ENCODE results near the gene F11R.
"Not testable (repeated sequence)": the region's sequence is repeated elsewhere in the genome, so short reads cannot be mapped to it uniquely, and the experiment has no call there.

The F11R gene

DNA sequence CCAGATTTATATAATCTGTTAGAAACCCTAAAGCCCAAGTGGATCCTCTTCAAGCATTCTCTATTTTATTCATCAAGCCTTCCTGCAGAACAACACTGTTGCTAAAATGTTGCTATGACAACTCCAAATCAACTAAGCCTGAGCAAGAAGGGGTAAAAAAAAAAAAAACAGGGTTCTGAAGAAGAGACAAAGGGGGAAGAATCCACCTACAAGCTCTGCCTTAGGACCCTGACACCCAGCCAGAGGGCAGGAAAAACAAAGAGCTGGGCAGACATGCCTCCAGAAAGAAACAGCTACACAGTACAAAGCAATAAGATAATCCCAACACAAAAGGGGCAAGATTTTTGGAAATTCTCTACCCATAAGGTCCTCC lies 23.6 kb upstream of the F11R start:
- no peak for DNase-seq (ENCODE audit: low read depth, low spot score)

DNA sequence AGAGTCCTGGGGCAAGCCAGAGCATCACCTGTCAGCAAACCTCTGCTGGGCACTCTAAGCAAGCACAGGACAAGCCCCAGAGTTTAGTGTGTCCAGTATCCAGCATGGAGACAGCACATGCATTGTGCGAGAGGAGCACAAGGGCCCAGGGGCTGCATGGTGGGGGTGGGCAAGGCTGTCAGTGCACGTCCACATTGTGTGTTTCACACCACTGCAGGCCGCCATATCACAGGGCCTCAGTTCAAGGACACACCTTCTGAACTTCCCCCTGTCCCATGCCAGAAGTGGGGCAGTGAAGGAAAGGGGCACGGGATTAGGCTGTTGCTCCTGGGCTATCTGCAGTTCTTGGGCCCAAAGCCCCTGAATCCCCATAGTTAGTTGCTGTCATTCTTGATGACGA lies 18.6 kb upstream of the F11R start:
- no peak for DNase-seq (ENCODE audit: low read depth, low spot score)

DNA sequence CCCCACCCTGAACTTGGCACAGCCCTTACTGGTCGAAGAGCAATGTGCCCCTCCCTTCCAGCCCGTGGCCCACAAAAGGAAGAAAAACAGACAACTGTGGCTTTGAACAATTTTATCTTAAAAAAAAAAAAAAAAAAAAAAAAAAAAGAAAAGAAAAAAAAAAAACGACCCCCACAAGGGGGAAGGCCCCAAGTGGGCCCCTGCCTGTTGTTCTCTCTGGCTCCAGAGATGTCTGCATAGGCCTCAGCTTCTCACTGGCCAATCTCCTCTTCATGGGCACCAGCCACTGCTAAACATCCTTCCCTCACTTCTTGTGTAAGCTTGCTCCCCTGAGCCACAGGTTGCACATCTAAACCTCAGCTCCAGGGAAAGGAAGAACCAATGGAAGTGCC lies 18.2 kb upstream of the F11R start:
- DNase-seq (ENCODE audit: low read depth, low spot score), result no peak

DNA sequence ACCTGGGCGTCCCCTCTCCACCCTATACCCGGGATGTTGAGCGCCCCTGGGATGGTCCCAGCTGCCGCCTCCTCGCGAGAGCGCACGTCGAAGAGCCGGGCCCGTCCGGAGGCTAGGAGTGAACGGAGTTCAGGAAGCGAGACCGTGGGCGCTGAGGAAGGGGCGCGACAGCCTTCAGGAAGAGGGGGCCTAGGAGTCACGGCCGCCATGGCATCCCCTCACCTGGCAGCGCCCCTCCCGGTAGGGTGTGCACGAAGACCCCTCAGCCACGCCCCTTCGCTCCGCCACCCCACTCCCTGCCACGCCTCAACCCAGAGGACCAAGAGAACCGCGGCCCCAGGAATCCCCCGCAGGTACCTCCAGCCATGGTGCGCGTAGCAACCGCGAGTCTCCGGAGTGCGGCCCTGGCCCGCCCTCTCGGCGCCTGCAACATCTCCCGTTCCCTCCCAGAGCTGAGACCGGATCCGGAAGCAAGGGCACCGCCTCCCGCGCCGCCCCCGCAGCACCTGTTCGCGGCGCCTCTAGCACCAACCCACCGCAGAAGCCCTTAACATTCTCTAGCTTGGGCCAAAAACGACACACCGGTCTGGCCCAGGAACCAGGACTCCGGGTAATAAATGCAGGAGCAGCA lies 17.7 kb upstream of the F11R start, which contains the start of gene TSTD1:
TSTD1 (minus strand) TSS at position 442 of the 631 bp plus-strand sequence; CDS start at position 367, 75 bp downstream.
- DNase-seq (ENCODE audit: low read depth, low spot score), result peak; percentile 75

DNA sequence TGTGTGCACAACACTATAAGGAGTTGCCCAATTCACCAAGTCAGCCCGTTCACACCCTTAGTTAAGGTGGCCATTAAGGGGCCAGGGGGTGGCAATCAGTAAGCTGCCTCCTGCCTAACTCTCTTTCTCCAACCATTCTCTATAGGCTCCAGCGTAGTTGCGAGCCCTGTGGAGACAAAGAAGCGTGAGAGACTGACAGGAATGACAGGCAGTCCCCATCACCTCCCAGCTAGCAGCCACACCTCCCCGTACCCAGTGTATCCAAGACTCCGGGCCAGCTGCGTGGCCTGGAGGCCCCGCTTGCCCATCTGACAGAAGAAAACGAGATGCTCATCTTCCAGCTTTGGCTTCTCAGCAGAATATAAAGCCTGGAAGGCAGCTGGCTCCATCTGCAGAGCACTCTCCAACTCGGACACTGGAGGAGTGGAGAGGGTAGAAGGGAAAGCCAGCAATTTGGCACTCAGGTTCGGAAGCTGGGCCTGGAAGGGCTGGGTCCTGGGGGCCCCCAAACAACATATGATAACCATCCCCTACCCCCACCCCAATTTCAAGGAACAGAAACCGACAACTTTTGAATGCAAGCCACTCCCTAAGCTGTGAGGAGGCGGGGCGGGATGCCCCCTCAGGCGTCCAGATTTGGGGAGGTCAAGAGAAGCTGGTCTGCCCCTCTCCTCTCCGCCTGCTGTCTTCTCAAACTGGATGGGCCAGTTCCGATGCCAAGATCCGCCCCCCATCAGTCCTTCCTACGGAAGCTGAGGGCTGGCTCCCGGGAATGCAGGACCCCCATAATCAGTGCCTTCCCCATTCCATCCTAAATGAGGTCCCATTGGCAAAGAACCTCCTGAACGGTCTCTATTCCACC lies 16.9 kb upstream of the F11R start:
- DNase-seq (ENCODE audit: low read depth, low spot score), result no peak

DNA sequence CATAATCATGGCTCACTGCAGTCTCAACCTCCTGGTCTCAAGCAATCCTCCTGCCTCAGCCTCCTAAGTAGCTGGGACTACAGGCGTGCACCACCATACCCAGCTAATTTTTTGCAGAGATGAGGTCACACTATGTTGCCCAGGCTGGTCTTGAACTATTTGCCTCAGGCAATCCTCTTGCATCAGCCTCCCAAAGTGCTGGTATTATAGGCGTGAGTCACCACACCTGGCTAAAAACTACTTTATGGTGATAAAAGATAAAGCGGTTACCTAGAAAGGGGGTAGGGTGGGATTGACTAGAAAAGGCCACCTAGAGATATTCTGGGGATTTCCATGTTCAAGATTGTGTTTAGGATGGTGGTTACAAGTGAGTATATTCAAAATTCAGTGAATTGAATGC lies 12.8 kb upstream of the F11R start:
- DNase-seq (ENCODE audit: low read depth, low spot score), result no peak

DNA sequence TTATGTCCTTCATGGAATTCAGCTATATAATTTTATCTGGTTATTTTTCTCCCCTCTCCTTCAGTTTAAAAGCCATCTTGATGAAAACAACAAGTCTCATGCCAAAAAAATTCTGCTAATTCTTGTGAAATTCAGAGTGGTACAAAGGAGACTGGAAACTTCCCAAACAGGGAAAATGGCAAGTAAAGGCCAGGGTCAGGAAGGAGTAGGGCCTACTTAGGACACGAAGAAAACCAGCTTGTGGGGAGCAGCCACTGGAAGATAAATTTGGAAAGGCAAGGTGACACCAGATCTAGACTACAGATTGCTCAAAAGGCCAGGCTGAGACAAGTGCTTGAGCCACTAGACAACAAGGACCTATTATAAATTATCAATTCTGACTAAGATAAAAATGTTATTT lies 11.5 kb upstream of the F11R start:
- DNase-seq (ENCODE audit: low read depth, low spot score), result no peak

DNA sequence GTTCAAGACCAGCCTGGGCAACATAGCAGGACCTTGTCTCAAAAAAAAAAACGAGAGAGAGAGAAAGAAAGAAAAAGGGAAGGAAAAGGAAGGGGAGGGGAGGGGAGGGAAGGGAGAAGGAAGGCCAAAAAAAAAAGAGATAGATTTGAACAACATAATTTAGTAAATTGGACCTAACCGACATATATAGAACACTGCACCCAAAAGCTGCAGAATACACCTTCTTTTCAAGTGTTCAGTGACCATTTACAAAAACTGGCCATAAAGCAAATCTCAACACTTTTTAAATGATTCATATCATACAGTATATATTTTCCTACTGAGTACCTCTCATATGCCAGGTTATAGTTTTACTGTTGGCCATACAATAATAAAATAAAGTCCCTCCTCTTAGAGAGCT lies 10.9 kb upstream of the F11R start:
- no peak for DNase-seq (ENCODE audit: low read depth, low spot score)

DNA sequence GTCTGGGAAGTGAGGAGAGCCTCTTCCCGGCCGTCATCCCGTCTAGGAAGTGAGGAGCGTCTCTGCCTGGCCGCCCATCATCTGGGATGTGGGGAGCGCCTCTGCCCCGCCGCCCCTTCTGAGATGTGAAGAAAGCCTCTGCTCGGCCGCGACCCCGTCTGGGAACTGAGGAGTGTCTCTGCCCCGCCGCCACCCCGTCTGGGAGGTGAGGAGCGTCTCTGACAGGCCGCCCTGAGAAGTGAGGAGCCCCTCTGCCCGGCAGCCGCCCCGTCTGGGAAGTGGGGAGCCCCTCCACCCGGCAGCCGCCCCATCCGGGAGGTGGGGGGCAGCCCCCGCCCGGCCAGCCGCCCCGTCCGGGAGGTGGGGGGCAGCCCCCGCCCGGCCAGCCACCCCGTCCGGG lies 8.5 kb upstream of the F11R start:
- not testable (repeated sequence) for DNase-seq (ENCODE audit: low read depth, low spot score)

DNA sequence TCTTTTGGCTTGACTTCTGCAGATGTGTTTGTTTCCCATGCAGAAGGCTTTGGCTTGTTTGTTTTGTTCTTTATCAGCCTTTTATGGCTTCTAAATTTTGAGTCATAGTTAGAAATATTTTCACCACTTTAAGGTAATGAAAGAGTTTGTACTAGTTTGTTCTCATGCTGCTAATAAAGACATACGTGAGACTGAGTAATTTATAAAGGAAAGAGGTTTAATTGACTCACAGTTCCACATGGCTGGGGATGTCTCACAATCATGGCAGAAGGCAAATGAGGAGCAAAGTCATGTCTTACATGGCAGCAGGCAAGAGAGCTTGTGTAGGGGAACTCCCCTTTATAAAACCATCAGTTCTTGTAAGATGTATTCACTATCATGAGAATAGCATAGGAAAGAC lies 6.0 kb upstream of the F11R start:
- DNase-seq (ENCODE audit: low read depth, low spot score), result not testable (repeated sequence)

DNA sequence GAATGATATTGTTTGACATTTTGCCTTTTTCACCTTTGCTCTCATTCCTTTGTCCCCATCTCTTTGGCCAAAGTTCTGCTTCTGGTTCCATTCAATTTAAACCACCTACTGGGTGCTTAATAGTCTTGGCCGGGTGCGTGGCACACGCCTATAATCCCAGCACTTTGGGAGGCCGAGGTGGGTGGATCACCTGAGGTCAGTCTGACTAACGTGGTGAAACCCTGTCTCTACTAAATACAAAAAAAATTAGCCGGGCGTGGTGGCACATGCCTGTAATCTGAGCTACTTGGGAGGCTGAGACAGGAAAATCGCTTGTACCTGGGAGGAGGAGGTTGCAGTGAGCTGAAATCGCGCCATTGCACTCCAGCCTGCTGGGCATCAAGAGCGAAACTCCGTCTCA lies 1.5 kb upstream of the F11R start:
- not testable (repeated sequence) for DNase-seq (ENCODE audit: low read depth, low spot score)

DNA sequence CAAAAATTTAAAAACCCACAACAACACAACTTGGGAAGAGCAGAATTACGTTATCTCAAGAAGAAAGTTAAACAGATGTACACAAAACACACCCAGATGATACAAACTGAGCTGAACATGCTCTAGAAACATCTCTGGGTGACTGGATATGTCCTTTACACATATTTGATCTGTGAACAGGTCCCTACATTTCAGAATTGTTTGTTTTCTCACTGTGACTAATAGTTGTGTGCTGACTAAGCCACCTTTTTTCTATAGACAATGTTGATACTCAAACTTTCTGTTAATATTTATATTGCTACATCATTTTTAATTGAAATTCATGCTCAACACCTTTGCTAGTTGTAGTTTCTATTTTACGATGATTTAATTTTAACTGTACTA lies 1.0 kb upstream of the F11R start:
- no peak for DNase-seq (ENCODE audit: low read depth, low spot score)

DNA sequence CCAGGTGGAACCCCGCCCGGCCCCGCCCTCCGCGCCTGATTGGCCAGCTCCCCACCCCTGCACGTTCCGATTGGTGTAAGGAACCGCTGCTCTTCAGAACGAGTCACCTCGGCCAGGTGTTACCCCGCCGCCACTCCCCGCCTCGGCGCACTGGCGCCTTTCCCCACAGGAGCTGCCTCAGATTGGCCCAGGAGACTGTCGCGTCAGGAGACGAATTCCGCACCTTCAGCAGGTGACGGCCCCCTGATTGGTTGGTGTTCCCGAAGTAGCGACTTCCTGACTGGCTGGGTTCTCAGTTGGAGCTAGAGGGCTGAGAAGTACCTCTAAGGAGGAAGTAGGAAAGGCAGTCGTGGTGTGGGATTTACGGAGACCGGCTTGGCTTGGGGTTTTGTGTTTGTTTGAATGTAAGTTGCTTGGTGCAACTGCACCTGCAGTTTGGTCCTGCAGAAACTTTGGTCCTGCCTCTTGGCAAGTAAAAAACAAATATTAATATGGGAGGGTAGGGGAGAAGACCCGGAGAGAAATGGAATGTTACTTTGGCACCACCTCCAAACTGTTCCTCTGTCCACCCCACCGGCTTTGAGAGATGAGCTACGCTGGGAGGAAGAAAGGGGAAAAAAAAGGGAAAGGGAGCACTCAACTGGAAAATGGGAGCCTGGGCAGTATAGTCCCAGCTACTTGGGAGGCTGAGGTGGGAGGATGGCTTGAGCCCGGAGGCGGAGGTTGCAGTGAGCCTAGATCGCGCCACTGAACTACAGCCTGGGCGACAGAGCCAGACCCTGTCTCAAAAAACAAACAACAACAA lies 415 bp upstream of the F11R start:
- DNase-seq (ENCODE audit: low read depth, low spot score), result peak; percentile 74

DNA sequence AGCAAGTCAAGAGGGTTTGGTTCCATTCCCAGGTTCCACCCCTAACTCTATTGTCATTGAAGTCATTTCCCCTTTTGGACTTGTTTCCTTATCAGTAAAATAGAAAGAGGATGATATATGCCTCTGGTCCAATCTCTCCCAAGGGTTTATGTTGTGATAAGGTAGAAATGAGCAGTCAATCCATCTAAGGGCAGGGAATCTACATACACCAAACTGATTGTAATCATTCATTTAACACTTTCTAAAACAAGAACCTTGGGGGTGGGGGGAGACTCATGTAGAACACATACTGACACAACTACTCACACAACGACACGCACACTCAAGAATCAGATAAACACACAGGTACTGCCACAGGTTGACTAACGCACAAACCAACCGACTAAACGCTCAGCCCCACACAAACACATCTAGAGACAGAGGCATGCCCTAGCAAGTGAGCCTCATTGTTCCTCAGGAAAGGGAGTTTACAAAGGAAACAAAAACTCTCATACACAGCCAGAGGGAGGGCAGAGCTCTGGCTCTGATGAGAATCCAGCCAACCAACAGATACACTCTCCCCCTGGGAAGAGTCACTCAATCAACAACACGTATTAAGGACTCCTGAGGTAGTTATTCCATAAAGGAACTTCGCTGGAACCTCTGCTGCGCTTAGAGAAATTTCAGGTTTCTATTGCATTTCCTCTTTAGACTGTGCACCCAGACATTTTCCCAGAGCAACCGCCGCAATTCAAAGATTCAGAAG lies 1.0 kb downstream of the F11R start:
- no peak for DNase-seq (ENCODE audit: low read depth, low spot score)

DNA sequence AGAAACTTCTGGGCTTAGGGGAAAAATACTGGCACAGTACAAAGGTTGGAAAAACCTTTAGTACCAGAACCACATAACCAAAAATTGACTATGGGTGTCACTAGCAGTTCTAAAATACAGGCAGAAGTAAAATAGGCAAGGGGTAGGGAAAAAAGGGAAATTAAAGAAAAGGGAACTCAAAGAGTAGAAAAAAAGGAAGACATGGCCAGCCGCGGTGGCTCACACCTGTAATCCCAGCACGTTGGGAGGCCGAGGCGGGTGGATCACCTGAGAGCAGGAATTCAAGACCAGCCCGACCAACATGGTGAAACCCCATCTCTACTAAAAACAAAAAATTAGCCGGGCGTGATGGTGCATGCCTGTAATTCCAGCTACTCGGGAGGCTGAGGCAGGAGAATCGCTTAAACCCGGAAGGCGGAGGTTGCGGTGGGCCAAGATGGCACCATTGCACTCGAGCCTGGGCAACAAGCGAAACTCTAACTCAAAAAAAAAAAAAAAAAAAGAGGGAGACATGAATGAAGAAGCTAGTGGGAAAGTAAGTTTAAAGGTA lies 1.8 kb downstream of the F11R start:
- not testable (repeated sequence) for DNase-seq (ENCODE audit: low read depth, low spot score)

DNA sequence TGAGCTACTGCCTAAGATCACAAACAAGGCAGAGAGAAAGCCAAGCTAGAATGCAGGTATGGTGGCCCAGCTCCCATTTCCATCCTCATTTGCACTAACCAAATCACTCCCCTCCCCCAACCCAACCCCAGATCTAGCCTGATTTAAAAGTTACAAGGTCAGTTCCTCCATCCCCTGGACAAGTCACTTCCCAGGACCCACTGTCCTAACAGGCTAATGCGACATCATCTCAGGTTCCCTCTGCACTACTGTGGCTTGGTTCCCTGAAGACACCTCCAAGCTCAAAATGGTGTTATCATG lies 2.4 kb downstream of the F11R start:
- no peak for DNase-seq (ENCODE audit: low read depth, low spot score)

DNA sequence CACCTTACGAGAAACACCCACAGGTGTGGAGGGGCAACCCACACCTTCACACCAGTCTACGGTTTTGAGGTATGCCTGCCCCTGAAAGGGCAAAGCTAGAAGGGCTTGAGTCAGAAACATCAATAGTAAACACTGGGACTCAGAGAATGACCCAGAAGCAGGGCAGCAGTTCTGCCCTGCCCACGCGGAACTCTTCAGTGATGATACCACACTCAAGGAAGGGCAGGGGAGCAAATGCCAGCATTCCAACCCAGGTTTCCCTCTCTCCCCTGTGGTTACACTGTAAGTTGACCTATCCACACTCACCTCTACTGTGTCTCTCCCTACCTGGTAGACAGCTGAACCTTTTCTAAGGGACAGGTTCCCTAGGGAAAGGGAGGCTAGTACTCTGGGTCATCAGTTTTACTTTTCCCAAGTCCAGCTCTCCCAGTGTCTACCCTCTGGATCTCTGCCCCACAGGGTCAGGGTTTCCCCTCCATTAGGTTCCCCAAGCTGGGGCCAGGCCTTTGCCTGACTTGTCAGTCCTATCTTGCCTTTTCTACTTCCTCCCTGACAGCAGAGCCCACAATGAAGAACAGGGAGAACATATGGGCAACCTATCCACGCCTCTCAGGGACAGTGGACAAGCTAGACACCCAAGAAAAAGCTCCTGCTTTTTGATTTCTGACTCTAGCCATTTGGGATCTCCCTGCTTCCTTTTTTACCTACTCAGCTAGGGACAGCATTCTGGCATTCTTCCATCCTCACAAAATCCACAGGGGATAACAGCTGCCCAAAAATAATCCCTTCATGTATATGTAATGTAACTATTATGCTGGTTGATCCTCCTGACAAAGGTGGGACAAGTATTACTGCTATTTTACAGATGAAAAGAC lies 3.0 kb downstream of the F11R start:
- no peak for DNase-seq (ENCODE audit: low read depth, low spot score)

DNA sequence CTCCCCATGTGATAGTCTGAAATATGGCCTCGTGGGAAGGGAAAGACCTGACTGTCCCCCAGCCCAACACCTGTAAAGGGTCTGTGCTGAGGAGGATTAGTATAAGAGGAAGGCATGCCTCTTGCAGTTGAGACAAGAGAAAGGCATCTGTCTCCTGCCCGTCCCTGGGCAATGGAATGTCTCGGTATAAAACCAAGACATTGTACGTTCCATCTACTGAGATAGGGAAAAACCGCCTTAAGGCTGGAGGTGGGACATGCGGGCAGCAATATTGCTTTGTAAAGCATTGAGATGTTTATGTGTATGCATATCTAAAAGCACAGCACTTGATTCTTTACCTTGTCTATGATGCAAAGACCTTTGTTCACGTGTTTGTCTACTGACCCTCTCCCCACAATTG lies 3.8 kb downstream of the F11R start:
- DNase-seq (ENCODE audit: low read depth, low spot score), result not testable (repeated sequence)

DNA sequence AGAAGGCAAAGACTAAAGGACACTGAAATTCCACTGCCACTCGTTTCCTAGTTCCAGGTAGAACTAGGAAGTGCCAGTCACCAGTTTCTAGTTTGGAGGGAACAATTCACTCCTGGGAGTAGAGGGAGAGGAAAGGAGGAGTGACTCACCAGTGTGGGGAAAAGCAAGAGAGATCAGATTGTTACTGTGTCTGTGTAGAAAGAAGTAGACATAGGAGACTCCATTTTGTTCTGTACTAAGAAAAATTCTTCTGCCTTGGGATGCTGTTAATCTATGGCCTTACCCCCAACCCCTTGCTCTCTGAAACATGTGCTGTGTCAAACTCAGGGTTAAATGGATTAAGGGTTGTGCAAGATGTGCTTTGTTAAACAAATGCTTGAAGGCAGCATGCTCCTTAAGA lies 4.3 kb downstream of the F11R start:
- not testable (repeated sequence) for DNase-seq (ENCODE audit: low read depth, low spot score)

DNA sequence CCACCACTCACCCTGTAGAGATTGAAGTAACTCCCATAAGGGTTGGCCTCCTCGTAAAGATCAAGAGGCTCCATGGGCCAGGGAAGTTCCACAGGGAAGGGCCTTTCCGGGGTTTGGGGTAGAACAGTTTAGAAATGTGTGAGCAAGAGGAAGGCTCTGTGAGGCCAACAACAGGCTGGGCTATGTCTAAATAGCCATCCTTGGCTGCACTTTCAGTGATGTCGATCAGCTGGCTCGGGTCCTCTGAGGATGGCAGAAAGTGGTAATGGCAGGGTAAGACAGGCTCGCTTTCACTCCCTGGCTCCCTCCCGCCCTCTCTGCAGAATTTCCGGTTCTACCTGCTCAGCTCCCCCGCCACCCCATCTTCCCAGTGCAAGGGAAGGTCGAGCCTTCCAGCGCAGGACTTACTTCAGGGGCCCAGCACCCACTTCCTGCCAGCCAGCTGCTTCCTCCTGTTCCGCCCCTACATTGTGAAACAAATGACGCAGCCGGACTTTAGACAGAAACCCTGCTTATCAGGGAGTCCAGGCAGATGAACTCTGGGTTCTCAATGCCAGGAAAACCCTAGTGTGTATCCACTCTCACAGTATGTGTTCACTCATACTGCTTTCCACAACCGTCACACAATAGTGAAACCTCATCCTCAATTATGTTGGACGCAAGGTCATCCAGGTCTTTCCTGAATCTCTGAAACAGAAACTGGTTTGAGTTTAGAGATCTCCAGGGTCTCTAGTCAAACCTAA lies 7.3 kb downstream of the F11R start:
- no peak for DNase-seq (ENCODE audit: low read depth, low spot score)
